Measurements from ENCODE around the gene BSX. TPM values are rescaled to one million over a fixed set of nuclear protein-coding genes. Genes with fewer than 3 reads are reported as not detected.

The BSX gene
- total RNA-seq, 1 donor: not detected

DNA sequence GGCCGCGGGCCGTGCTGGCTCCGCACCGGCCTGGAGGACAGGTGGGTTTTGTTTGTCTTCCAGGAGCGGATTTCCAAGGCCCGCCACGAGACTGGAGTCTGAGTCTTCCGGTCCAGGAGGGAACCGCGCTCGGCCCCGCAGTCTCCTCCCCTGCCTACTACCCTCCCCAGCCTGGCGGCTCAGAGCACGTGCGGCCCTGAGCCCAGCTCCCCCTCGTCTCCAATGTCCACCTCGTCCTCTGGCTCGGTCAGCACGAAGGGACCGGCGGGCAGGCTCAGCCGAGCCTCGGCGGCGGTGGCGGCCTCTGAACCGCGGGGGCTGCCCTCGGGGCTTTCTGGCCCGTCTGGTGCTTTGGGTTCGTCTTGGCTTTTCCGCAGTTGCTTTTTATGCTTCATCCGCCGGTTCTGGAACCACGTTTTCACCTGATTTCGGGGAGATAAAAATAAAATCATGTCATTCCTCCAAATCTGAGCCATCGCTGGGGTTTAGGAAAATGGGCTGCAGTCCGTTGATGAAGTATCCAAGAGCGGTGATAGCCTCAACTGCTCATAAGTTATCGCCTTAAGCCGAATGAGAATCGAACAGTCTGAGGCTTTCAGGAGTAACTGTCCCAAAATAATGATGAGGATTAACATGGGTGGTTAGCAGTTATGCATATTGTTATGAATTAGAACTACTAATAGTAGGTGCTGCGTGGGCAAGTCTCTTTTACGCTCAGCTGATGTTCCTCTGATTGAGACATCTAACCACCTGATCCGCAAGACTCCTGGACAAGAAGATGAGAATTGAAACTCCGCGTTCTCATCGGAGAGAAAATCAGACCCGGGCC is 4.0 kb downstream of the BSX start:
- Histone ChIP-seq H3K27me3 (ENCODE audit: insufficient read depth, low read length) (peaks cover 98% of the 10 kb centered on the region), H3K79me2 (ENCODE audit: insufficient read depth, low read length) (no peaks in the 10 kb centered on the region), H4K20me1 (ENCODE audit: insufficient read depth, low read length) (peaks cover 2% of the 10 kb centered on the region), H2AFZ (ENCODE audit: low read length) (no peak overlapping the region), H3K27ac (ENCODE audit: low read depth, low read length) (no peak overlapping the region), H3K36me3 (ENCODE audit: insufficient read depth, low read length) (no peaks in the 10 kb centered on the region), H3K4me2 (ENCODE audit: insufficient read depth, low read length) (no peak overlapping the region), H3K9me3 (ENCODE audit: low read depth, low read length) (no peaks in the 10 kb centered on the region), H3K4me3 (ENCODE audit: insufficient read depth, low read length) (no peak overlapping the region), H3K4me1 (ENCODE audit: insufficient read depth, low read length) (no peaks in the 10 kb centered on the region)
- TF ChIP-seq, protein P1, sequence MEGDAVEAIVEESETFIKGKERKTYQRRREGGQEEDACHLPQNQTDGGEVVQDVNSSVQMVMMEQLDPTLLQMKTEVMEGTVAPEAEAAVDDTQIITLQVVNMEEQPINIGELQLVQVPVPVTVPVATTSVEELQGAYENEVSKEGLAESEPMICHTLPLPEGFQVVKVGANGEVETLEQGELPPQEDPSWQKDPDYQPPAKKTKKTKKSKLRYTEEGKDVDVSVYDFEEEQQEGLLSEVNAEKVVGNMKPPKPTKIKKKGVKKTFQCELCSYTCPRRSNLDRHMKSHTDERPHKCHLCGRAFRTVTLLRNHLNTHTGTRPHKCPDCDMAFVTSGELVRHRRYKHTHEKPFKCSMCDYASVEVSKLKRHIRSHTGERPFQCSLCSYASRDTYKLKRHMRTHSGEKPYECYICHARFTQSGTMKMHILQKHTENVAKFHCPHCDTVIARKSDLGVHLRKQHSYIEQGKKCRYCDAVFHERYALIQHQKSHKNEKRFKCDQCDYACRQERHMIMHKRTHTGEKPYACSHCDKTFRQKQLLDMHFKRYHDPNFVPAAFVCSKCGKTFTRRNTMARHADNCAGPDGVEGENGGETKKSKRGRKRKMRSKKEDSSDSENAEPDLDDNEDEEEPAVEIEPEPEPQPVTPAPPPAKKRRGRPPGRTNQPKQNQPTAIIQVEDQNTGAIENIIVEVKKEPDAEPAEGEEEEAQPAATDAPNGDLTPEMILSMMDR (IDR thresholded peaks at IDR 0.05; ENCODE audit: extremely low read depth, low read depth, low read length): no peak
- DNase-seq (ENCODE audit: insufficient read length, low spot score, missing footprints): no peak

DNA sequence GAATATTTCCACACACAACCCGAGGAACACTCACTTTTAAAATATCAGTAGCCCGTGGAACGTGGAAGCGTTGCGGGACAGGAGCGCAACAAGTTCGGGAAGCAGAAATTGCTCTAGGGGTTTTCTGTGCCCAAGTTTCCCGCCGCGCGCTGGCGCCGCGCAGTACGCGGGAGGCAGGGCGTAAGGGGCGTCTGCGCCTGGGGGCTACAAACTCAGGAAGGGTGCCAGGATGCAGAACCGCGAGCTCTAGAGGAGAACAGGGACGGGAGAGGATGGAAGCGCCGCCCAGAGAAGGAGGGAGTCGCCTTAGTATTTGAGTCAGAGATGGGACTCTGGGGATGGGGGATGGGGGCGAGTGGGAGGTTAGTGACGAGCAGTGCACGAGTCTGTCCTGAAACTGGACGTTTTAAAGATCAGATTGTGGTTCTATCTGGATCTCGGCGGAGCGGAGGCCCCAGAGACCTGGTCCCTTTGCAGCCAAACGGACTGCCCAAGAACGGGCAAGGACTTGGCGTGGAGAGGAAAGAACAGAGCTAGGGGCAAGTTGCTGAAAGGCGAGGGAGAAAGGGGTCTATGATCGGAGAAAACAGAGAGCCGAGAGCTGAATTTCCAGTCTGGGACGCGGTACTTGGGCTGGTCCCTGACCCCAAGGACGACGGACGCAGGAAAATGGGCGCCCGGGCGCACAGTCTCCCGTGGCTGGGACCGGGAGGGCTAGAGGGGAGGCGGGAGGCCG is 4.7 kb downstream of the BSX start:
- H3K27me3 ChIP-seq (ENCODE audit: insufficient read depth, low read length): peaks cover 96% of the 10 kb centered on the region
- no peak overlapping the region for H3K4me2 ChIP-seq (ENCODE audit: insufficient read depth, low read length)

DNA sequence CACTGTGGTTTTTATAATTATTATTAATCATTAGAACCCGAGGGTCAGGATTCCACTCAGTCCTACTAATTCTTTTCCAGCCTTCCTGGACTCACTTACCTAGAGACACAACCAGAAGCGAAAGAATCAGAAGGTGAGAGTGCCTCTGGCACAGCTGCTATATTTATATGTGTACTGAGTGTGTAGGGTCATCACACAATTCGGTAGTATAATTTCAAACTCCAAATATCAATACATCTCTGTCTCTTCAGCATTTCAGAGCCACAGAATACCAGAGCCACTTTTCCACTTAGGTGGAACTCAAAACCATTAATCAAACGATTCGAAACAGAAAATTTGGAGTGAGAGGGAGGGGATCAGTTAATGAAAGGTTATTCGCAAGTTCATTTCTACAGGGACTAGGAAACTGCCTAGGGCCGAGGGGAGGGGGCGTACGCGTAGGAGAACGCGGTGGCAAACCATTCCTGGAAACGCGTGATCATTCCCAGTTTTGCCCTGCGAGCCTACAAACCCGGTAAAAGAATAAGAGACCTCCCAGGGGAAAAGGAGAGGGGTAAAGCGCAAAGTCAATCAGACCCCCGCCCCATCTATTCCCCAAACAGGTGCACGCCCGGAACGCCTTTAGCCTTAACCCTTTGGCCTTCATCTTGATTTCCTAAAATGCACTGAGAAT is 5.4 kb downstream of the BSX start:
- H3K4me1 ChIP-seq (ENCODE audit: insufficient read depth, low read length): no peaks in the 10 kb centered on the region
- peaks cover 89% of the 10 kb centered on the region for H3K27me3 ChIP-seq (ENCODE audit: insufficient read depth, low read length)
- no peaks in the 10 kb centered on the region for H3K79me2 ChIP-seq (ENCODE audit: insufficient read depth, low read length)
- no peak overlapping the region for H2AFZ ChIP-seq (ENCODE audit: low read length)
- no peak overlapping the region for H3K4me2 ChIP-seq (ENCODE audit: insufficient read depth, low read length)
- no peak for DNase-seq (ENCODE audit: insufficient read length, low spot score, missing footprints)
- H3K36me3 ChIP-seq (ENCODE audit: insufficient read depth, low read length): no peaks in the 10 kb centered on the region
- H4K20me1 ChIP-seq (ENCODE audit: insufficient read depth, low read length): peaks cover 2% of the 10 kb centered on the region
- H3K9me3 ChIP-seq (ENCODE audit: low read depth, low read length): no peaks in the 10 kb centered on the region
- H3K4me3 ChIP-seq (ENCODE audit: insufficient read depth, low read length): no peak overlapping the region
- H3K27ac ChIP-seq (ENCODE audit: low read depth, low read length): no peak overlapping the region
- TF ChIP-seq, protein P1 (IDR thresholded peaks at IDR 0.05; ENCODE audit: extremely low read depth, low read depth, low read length): no peak

More for the DNA sequence above, 4.7 kb downstream of the BSX start:
- Histone ChIP-seq H3K36me3 (ENCODE audit: insufficient read depth, low read length) (no peaks in the 10 kb centered on the region), H3K79me2 (ENCODE audit: insufficient read depth, low read length) (no peaks in the 10 kb centered on the region), H2AFZ (ENCODE audit: low read length) (no peak overlapping the region), H4K20me1 (ENCODE audit: insufficient read depth, low read length) (peaks cover 2% of the 10 kb centered on the region), H3K4me1 (ENCODE audit: insufficient read depth, low read length) (no peaks in the 10 kb centered on the region), H3K4me3 (ENCODE audit: insufficient read depth, low read length) (no peak overlapping the region), H3K9me3 (ENCODE audit: low read depth, low read length) (no peaks in the 10 kb centered on the region), H3K27ac (ENCODE audit: low read depth, low read length) (no peak overlapping the region)
- no peak for DNase-seq (ENCODE audit: insufficient read length, low spot score, missing footprints)
- TF ChIP-seq, protein P1 (IDR thresholded peaks at IDR 0.05; ENCODE audit: extremely low read depth, low read depth, low read length): no peak
